Esophagus muscularis mucosa (tissue), 4 donors: Measurements from ENCODE around the gene DMD. TPM values are rescaled to one million over a fixed set of nuclear protein-coding genes. Genes with fewer than 3 reads are reported as not detected.

Experiments used
- DNase-seq: peaks from one replicate; pipeline ENCODE4 v3.0.0-alpha.2; 2017; ENCODE audit errors: extremely low spot score
- H3K27ac ChIP-seq, 4 donors: fragments of 200-600 bp; sonication (generic); replicated peaks in 1 of 4; 1 replicate in 3 of 4; 2 replicates in 1 of 4; pipeline ENCODE4 v1.5.1; 2016 to 2019; ENCODE audit warnings: mild to moderate bottlenecking in 1 of 4
- H3K27me3 ChIP-seq, 4 donors: fragments of 200-600 bp; sonication (generic); one replicate each; pipeline versions ENCODE4 v1.5.1 to v1.6.0; 2016 to 2019
- H3K36me3 ChIP-seq, 4 donors: fragments of 200-600 bp; sonication (generic); one replicate each; pipeline ENCODE4 v1.5.1; 2016 to 2019
- H3K4me1 ChIP-seq, 4 donors: fragments of 200-600 bp; sonication (generic); one replicate each; pipeline ENCODE4 v1.5.1; 2016 to 2019
- H3K4me3 ChIP-seq, 4 donors: fragments of 200-600 bp; sonication (generic); 1 replicate in 2 of 4; 2 replicates in 2 of 4; pipeline ENCODE4 v1.5.1; 2016 to 2019; ENCODE audit warnings: mild to moderate bottlenecking in 4 of 4, moderate library complexity in 1 of 4
- H3K9me3 ChIP-seq, 4 donors: fragments of 200-600 bp; sonication (generic); 1 replicate in 3 of 4; 2 replicates in 1 of 4; pipeline ENCODE4 v1.5.1; 2016 to 2019
- CTCF ChIP-seq, 3 experiments: fragments of 200-600 bp in 2 of 3; fragments of 450-650 bp in 1 of 3; sonication (generic) in 2 of 3; IDR thresholded peaks; one replicate each; pipeline ENCODE4 v1.5.1; 2017 to 2019; ENCODE audit warnings: antibody characterized with exemption in 3 of 3, mild to moderate bottlenecking in 2 of 3, moderate library complexity in 1 of 3
- EP300 ChIP-seq: sonication (generic); formaldehyde crosslinking; IDR thresholded peaks from one replicate; pipeline ENCODE4 v1.6.1; 2017; ENCODE audit warnings: antibody characterized with exemption
- POLR2A ChIP-seq: fragments of 450-650 bp; IDR thresholded peaks from one replicate; pipeline ENCODE4 v1.6.1; 2017; ENCODE audit warnings: antibody characterized with exemption, moderate library complexity, mild to moderate bottlenecking, low read depth
- POLR2AphosphoS5 ChIP-seq, 2 donors: sonication (generic); formaldehyde crosslinking; IDR thresholded peaks; one replicate each; pipeline ENCODE4 v1.6.1; 2017; ENCODE audit warnings: antibody characterized with exemption in 2 of 2
- WGBS: methylation state at CpG from one replicate; pipeline ENCODE4 v1.1.5; 2018; 5-methylcytosine and 5-hydroxymethylcytosine counted together
- intact Hi-C: fragments of 100-400 bp; cut with DNase I; formaldehyde crosslinking; loops from one replicate; pipeline ENCODE4 v1.15.1; 2023
- total RNA-seq, 4 donors: library from RNA; depleted of rRNA; stranded (reverse); fragments of >200 nt; gene quantifications; one replicate each; pipeline versions ENCODE4 v1.1.0 to v1.2.1, GENCODE V29; 2016

The DMD gene
- total RNA-seq, 4 donors from 2014 or later = 127 to 210 (median 188) TPM

DNA sequence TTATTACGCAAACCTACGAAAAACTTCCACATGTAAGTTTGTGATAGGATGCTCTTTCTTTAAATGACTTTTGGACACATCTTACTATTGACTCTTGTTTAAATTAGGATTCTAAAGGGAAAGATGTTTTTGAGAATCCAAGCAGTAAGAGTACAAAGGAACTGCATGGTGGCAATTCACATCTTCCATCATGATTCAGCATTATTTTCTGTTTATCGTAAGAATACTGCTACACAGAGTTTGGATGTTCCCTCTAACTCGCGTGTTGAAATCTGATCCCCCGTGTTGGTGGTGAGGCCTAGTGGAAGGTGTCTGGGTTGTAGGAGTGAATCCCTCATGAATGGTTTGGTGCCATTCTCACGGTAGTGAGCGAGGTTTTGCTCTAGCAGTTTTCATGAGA lies 1767.7 kb downstream of the DMD start:
- Histone ChIP-seq H3K4me1 (no peaks in the 10 kb centered on the region), H3K9me3 (no peaks in the 10 kb centered on the region), H3K27me3 (no peaks in the 10 kb centered on the region), H3K36me3 (peaks cover 0 to 4% (median 0%) of the 10 kb centered on the region in 4 donors), H3K27ac (no peak overlapping the region), H3K4me3 (no peak overlapping the region)
- intact Hi-C loops = no loop called here
- no peak for TF ChIP-seq POLR2AphosphoS5 (IDR thresholded peaks at IDR 0.05)
- no peak for TF ChIP-seq CTCF (IDR thresholded peaks at IDR 0.05)
- TF ChIP-seq EP300 = no peak
- no peak for TF ChIP-seq POLR2A
- 84% methylated on average over 8 of the region's 8 CpGs for WGBS
- DNase-seq = no peak

GRCh38 chrX:31440546-31440945 lies 1770.8 kb downstream of the DMD start:
- WGBS = 82% methylated on average over 2 of the region's 2 CpGs
- TF ChIP-seq EP300 (no peak), CTCF (IDR thresholded peaks at IDR 0.05) (no peak), POLR2AphosphoS5 (IDR thresholded peaks at IDR 0.05) (no peak), POLR2A (no peak)
- no peaks in the 10 kb centered on the region for H3K9me3 ChIP-seq

DNA sequence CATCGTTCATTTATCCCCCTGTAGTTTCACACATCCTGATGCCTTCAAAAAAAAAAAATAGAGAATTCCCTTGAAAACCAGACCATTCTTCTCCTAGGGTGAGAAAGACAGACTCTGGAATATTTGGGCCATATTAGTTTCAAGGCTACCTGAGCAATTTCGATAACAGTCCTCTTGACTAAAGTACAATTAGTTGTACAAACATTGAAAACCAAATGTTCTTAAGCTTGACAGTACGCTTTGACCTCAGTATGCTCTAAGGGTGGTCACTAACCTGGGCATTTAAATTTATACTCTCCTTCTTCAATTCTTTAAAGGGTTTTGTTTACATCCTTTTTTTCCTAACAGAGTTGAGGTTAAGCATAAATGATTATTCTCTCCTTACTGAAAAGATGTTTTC lies 1774.9 kb downstream of the DMD start:
- H3K27me3 ChIP-seq = no peaks in the 10 kb centered on the region
- no peaks in the 10 kb centered on the region for H3K36me3 ChIP-seq
- H3K27ac ChIP-seq = no peak overlapping the region
- no peaks in the 10 kb centered on the region for H3K4me1 ChIP-seq
- intact Hi-C loops = no loop called here
- 70% methylated on average over 3 of the region's 3 CpGs for WGBS
- TF ChIP-seq EP300 (no peak), CTCF (IDR thresholded peaks at IDR 0.05) (no peak), POLR2A (no peak), POLR2AphosphoS5 (IDR thresholded peaks at IDR 0.05) (no peak)
- no peak overlapping the region for H3K4me3 ChIP-seq
- H3K9me3 ChIP-seq = no peaks in the 10 kb centered on the region
- DNase-seq = no peak

More at GRCh38 chrX:31440546-31440945, 1770.8 kb downstream of the DMD start:
- no peak for DNase-seq
- intact Hi-C loops = no loop called here
- no peaks in the 10 kb centered on the region for H3K4me1 ChIP-seq
- H3K27ac ChIP-seq = no peak overlapping the region
- H3K36me3 ChIP-seq = peaks cover 0 to 4% (median 0%) of the 10 kb centered on the region in 4 donors
- H3K27me3 ChIP-seq = no peaks in the 10 kb centered on the region
- no peak overlapping the region for H3K4me3 ChIP-seq

GRCh38 chrX:31435592-31435991 lies 1775.8 kb downstream of the DMD start:
- no peaks in the 10 kb centered on the region for H3K4me1 ChIP-seq
- intact Hi-C loops = no loop called here
- no peak overlapping the region for H3K27ac ChIP-seq
- no peak for DNase-seq
- no peaks in the 10 kb centered on the region for H3K9me3 ChIP-seq
- no peaks in the 10 kb centered on the region for H3K27me3 ChIP-seq
- WGBS = 73% methylated on average over 7 of the region's 7 CpGs
- no peak overlapping the region for H3K4me3 ChIP-seq
- TF ChIP-seq CTCF (IDR thresholded peaks at IDR 0.05) (no peak), POLR2A (no peak), POLR2AphosphoS5 (IDR thresholded peaks at IDR 0.05) (no peak), EP300 (no peak)
- no peaks in the 10 kb centered on the region for H3K36me3 ChIP-seq

GRCh38 chrX:31433856-31434255 lies 1777.5 kb downstream of the DMD start:
- H3K4me3 ChIP-seq = no peak overlapping the region
- TF ChIP-seq EP300 (no peak), POLR2AphosphoS5 (IDR thresholded peaks at IDR 0.05) (no peak), POLR2A (no peak), CTCF (IDR thresholded peaks at IDR 0.05) (no peak)
- no peaks in the 10 kb centered on the region for H3K36me3 ChIP-seq
- no peaks in the 10 kb centered on the region for H3K4me1 ChIP-seq
- no peaks in the 10 kb centered on the region for H3K9me3 ChIP-seq
- intact Hi-C loops = no loop called here
- 73% methylated on average over 1 of the region's 1 CpG for WGBS
- no peaks in the 10 kb centered on the region for H3K27me3 ChIP-seq
- no peak overlapping the region for H3K27ac ChIP-seq
- no peak for DNase-seq
